ENCODE measurements around the gene CCDC63. TPM values are rescaled to one million over a fixed set of nuclear protein-coding genes. Genes with fewer than 3 reads are reported as not detected.

The CCDC63 gene
- total RNA-seq, result not detected

DNA sequence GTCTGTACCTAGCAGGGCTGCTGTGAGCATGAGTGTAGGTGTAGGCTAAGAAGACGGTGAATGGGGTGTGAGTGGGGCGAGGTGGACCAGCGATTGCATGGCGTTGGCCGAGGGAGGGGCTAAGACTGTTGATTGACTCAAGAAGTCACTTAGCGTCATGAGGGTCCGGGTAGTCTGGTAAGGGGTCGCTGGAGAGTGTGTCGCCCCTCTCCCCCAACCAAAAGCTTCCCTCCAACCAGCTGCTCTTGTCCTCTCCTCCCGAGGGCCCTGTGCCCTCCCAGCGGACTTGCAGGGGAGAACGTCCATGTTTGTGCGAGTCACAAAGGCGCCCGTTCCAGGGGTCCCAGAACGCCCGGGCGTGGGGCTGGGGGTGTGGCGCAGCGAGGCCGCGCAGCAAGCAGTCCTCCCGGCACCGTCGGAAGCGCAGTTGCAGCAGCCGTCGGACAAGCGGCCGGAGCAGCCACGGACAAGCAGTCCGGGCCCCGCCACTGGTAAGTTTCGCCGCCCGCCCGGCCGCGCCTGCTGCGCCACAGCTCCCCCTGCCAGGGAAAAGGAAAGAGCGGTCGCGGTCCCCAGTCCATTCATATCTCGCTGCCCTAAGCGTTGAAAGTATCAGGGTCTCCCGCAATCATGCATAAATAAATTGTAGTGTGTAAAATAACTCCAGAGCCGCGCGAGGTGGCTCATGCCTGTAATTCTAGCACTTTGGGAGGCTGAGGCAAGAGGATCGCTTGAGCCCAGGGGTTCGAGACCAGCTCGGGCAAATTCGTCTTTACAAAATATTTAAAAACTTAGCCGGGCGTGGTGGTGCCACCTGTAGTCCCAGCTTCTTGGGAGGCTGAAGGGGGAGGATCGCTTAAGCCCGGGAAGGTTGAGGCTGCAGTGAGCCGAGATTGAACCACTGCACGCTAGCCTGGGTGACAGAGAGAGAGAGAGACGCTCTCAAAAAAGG is at the start of gene CCDC63:
CCDC63 (plus strand) TSS at position 373 of the 952 bp plus-strand sequence. CDS start 5,968 bp downstream, outside the sequence.
- peak in 1 of 2 donors; percentile 57 for DNase-seq (ENCODE audit: low spot score in 2 of 2)
- Histone ChIP-seq H3K4me3 (peak within 1 kb of the TSS; percentile 18 to 62 (median 38)), H3K36me3 (no peaks in the 10 kb centered on the region), H3K27ac (no peak within 1 kb of the TSS), H3K27me3 (peaks cover 0 to 5% of the 10 kb centered on the region in 2 donors), H3K9me3 (no peaks in the 10 kb centered on the region), H3K4me1 (peaks cover 0 to 6% of the 10 kb centered on the region in 2 donors)
- TF ChIP-seq POLR2A (IDR thresholded peaks at IDR 0.05) (no peak), POLR2AphosphoS5 (IDR thresholded peaks at IDR 0.05) (no peak)
- TF ChIP-seq, protein P1, sequence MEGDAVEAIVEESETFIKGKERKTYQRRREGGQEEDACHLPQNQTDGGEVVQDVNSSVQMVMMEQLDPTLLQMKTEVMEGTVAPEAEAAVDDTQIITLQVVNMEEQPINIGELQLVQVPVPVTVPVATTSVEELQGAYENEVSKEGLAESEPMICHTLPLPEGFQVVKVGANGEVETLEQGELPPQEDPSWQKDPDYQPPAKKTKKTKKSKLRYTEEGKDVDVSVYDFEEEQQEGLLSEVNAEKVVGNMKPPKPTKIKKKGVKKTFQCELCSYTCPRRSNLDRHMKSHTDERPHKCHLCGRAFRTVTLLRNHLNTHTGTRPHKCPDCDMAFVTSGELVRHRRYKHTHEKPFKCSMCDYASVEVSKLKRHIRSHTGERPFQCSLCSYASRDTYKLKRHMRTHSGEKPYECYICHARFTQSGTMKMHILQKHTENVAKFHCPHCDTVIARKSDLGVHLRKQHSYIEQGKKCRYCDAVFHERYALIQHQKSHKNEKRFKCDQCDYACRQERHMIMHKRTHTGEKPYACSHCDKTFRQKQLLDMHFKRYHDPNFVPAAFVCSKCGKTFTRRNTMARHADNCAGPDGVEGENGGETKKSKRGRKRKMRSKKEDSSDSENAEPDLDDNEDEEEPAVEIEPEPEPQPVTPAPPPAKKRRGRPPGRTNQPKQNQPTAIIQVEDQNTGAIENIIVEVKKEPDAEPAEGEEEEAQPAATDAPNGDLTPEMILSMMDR (IDR thresholded peaks at IDR 0.05), result no peak
- intact Hi-C loops (cut with DNase I; ENCODE audit: low total_unique reads), result no loop called here

DNA sequence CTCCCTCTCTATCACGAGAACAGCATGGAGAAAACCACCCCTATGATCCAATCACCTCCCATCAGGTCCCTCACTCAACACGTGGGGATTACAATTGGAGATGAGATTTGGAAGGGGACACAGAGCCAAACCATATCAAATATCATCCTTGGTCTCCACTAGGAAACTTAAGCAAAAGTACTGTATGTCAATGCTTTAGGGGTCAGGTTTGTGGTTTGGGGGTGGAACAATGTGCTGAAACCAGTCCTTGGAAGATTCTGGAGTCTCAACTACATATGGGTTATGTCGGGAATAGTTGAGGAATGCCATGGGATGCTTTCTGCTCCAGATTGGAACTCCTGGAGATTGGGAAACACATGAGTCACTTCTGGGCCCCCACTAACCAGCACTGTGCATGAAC is 48.3 kb upstream of the CCDC63 start:
- H3K36me3 ChIP-seq, result no peaks in the 10 kb centered on the region
- intact Hi-C loops (cut with DNase I; ENCODE audit: low total_unique reads), result no loop called here
- TF ChIP-seq, protein P1 (IDR thresholded peaks at IDR 0.05), result no peak
- no peak for TF ChIP-seq POLR2AphosphoS5 (IDR thresholded peaks at IDR 0.05)
- no peak for TF ChIP-seq POLR2A (IDR thresholded peaks at IDR 0.05)

DNA sequence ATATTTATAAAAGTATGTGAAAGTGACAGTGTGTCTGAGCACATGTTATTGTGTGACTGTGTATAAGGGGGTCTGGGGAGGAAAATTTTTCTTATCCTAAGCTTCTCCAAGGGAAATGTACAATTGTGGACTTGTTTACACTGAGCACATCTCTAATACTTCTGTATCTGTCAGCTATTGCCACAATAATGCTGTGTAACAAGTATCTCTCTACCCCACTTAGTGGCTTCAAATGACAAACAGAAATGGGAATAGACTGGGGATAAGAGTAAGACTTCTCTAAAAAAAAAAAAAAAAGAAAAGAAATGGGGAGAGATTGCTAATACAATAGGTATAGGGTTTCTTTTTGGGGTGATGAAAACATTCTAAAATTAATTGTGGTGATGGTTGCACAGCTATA is 44.3 kb upstream of the CCDC63 start:
- Histone ChIP-seq H3K9me3 (peaks cover 0 to 13% of the 10 kb centered on the region in 2 donors), H3K4me3 (no peak overlapping the region), H3K27ac (no peak overlapping the region), H3K27me3 (no peaks in the 10 kb centered on the region), H3K4me1 (no peaks in the 10 kb centered on the region), H3K36me3 (no peaks in the 10 kb centered on the region)
- DNase-seq (ENCODE audit: low spot score in 2 of 2), result no peak
- TF ChIP-seq POLR2A (IDR thresholded peaks at IDR 0.05) (no peak), POLR2AphosphoS5 (IDR thresholded peaks at IDR 0.05) (no peak)
- intact Hi-C loops (cut with DNase I; ENCODE audit: low total_unique reads), result no loop called here

More for the DNA sequence above, 48.3 kb upstream of the CCDC63 start:
- no peak for DNase-seq (ENCODE audit: low spot score in 2 of 2)
- Histone ChIP-seq H3K4me1 (peaks cover 0 to 10% of the 10 kb centered on the region in 2 donors), H3K9me3 (peaks cover 0 to 4% of the 10 kb centered on the region in 2 donors), H3K27ac (no peak overlapping the region), H3K27me3 (no peaks in the 10 kb centered on the region), H3K4me3 (no peak overlapping the region)

DNA sequence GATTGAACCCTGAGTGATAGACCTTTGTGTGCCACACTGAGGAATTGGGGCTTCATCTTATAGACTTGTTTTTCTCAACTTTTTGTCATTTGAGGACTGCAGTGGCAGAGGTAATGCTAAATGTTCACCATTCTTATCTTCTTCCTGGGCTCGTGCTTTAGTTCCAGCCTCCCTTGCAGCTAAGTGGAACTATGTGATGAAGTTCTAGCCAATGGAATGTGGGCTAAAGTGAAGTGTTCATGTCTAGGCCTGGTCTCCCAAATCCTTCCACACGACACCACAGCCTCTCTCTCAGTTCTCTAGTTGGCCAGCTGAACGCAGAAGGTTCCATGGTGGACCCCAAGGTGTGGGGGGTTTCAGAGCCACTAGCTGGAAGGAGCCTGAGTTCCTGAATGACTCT is 42.4 kb upstream of the CCDC63 start:
- no peaks in the 10 kb centered on the region for H3K27me3 ChIP-seq
- no peaks in the 10 kb centered on the region for H3K4me1 ChIP-seq
- intact Hi-C loops (cut with DNase I; ENCODE audit: low total_unique reads), result no loop called here
- no peak overlapping the region for H3K4me3 ChIP-seq
- no peaks in the 10 kb centered on the region for H3K36me3 ChIP-seq
- TF ChIP-seq, protein P1 (IDR thresholded peaks at IDR 0.05), result no peak
- no peak for TF ChIP-seq POLR2A (IDR thresholded peaks at IDR 0.05)
- no peak for DNase-seq (ENCODE audit: low spot score in 2 of 2)
- H3K27ac ChIP-seq, result no peak overlapping the region
- peaks cover 0 to 13% of the 10 kb centered on the region in 2 donors for H3K9me3 ChIP-seq

DNA sequence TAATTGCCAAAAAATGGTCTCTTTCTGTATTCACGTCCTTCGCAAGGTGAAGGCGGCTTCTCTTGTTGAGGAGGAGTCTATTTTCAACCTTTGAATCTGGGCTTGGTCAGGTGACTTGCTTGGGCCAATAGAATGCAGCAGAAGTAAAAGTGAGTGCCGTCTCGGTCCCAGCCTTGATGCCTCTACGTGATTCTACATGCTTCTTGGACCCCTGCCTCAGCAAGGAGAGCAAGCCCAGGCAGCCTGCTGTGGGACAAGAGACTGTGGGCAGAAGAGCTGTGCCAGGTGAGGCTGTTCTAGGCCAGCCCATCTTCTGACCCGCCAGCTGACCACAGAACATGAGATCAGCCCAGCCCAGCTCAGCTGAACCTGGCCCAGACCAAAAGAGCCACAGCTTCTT is 39.1 kb upstream of the CCDC63 start:
- Histone ChIP-seq H3K4me1 (no peaks in the 10 kb centered on the region), H3K27me3 (no peaks in the 10 kb centered on the region), H3K27ac (peak overlapping the region in 1 of 2 donors; percentile 8), H3K36me3 (no peaks in the 10 kb centered on the region), H3K4me3 (no peak overlapping the region), H3K9me3 (peaks cover 0 to 9% of the 10 kb centered on the region in 2 donors)
- TF ChIP-seq, protein P1 (IDR thresholded peaks at IDR 0.05), result no peak
- TF ChIP-seq POLR2A (IDR thresholded peaks at IDR 0.05) (no peak), POLR2AphosphoS5 (IDR thresholded peaks at IDR 0.05) (no peak)
- DNase-seq (ENCODE audit: low spot score in 2 of 2), result peak in 1 of 2 donors; percentile 89
- intact Hi-C loops (cut with DNase I; ENCODE audit: low total_unique reads), result no loop called here

Measured in breast epithelium (tissue), 4 donors.